Cardiac fibroblast (primary cell): ENCODE results near the gene CYGB.

Experiments used
- DNase-seq, 2 donors: peaks; one replicate each; pipeline versions ENCODE4 v3.0.0 to v3.0.0-alpha.2; 2010; ENCODE audit warnings: low read depth in 2 of 2
- H3K4me3 ChIP-seq, 2 donors: replicated peaks in 1 of 2; 1 replicate in 1 of 2; 2 replicates in 1 of 2; pipeline ENCODE4 v1.5.1; 2011; ENCODE audit warnings: low read depth in 2 of 2, low read length in 2 of 2, mild to moderate bottlenecking in 2 of 2, moderate library complexity in 1 of 2
- TF ChIP-seq, protein P1 (sequence below): IDR thresholded peaks from one replicate; pipeline ENCODE4 v1.5.1; 2011; ENCODE audit warnings: low read depth, mild to moderate bottlenecking, low read length, inconsistent platforms

The CYGB gene

GRCh38 chr17:76537578-76538280 lies at the start of gene CYGB:
CYGB (minus strand) TSS chr17:76537709; CDS start chr17:76537542, 167 bp downstream.
- peak; percentile 62 to 88 for DNase-seq

DNA sequence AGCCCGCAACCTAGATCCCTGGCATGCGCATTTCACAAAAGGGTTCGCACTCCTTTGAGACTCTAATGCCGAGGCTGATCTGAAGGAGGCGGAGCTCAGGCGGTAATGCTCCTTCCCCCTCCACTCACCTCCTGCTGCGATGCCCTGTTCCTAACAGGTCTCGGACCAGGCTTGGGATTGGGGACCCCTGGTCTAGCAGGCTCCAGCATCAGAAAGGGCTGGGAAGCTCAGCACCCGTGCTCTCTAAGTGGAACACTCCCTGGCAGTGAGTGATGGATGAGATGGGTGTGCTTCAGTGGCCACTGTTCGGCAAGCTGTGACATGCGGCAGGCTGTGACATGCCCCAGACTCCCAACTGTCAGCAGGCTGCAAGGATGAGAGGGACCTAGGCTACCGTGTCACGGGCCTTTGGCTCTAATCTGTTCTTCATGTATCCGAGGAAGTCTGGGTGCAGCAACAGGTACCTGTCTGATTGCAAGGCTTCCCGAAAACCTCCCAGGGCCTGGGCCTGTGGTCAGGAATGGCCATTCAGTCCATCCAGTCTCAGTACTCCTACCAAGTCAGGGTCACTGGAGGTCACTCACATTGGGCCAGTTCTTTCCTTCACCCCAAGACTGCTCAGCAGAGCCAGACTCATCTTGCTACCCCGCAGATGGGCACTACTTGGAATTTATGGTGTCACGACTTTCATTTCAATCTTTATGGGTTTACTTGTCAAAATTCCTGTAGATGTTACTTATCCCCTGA lies 49.4 kb upstream of the CYGB start:
- TF ChIP-seq, protein P1, sequence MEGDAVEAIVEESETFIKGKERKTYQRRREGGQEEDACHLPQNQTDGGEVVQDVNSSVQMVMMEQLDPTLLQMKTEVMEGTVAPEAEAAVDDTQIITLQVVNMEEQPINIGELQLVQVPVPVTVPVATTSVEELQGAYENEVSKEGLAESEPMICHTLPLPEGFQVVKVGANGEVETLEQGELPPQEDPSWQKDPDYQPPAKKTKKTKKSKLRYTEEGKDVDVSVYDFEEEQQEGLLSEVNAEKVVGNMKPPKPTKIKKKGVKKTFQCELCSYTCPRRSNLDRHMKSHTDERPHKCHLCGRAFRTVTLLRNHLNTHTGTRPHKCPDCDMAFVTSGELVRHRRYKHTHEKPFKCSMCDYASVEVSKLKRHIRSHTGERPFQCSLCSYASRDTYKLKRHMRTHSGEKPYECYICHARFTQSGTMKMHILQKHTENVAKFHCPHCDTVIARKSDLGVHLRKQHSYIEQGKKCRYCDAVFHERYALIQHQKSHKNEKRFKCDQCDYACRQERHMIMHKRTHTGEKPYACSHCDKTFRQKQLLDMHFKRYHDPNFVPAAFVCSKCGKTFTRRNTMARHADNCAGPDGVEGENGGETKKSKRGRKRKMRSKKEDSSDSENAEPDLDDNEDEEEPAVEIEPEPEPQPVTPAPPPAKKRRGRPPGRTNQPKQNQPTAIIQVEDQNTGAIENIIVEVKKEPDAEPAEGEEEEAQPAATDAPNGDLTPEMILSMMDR = no peak
- DNase-seq = no peak
- no peak overlapping the region for H3K4me3 ChIP-seq

More at GRCh38 chr17:76537578-76538280, at the start of gene CYGB:
- H3K4me3 ChIP-seq = peak within 1 kb of the TSS; percentile 66 to 68
- TF ChIP-seq, protein P1 = no peak

GRCh38 chr17:76585649-76586593 lies 48.4 kb upstream of the CYGB start, which contains the start of gene ST6GALNAC2:
ST6GALNAC2 (minus strand) TSS chr17:76585860; CDS start chr17:76585808, 52 bp downstream.
- TF ChIP-seq, protein P1 = peak; percentile 5

GRCh38 chr17:76585033-76585648 lies 47.6 kb upstream of the CYGB start:
- no peak for DNase-seq
- peak overlapping the region; percentile 47 for H3K4me3 ChIP-seq
- TF ChIP-seq, protein P1 = no peak

More at GRCh38 chr17:76585649-76586593, 48.4 kb upstream of the CYGB start, which contains the start of gene ST6GALNAC2:
- H3K4me3 ChIP-seq = peak within 1 kb of the TSS; percentile 47
- DNase-seq = peak in 1 of 2 donors; percentile 51

DNA sequence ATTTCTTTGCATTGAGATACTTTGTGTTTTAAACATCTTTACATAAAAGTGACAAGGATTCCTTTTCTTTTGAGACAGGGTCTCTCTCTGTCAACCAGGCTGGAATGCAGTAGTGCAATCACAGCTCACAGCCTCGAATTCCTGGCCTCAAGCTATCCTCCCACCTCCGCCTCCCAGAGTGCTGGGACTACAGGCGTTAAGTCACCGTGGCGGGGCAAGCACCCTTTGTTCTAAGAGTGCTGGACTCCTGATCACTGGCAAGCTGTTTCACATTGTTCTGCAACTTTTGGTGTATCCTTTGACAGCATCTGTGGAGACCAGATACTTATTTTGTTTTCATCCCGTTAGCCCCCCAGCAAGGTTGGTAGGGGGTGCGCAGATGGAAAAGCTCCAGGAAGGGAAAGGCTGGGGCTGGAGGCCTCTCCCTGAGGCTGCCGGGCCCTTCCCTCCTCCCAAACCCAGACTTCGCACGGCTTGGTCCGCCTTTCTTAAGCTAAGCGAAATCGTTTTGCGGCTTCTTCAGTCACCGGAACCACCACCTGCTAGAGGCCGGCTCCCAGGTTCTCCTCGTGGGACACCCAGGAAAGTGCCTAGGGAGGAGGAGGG lies 47.0 kb upstream of the CYGB start:
- DNase-seq = no peak
- TF ChIP-seq, protein P1 = no peak
- peak overlapping the region; percentile 47 for H3K4me3 ChIP-seq
